Stomach (tissue), 4 donors: ENCODE measurements around the gene CCL22.

ENCODE experiments used
- CTCF ChIP-seq, 7 experiments: fragments of 450-650 bp in 4 of 7; fragments of 200-600 bp in 3 of 7; sonication (generic) in 3 of 7; IDR thresholded peaks; one replicate each; pipeline ENCODE4 v1.5.1; 2016 to 2019; ENCODE audit warnings: antibody characterized with exemption in 7 of 7, control low read depth in 2 of 7, mild to moderate bottlenecking in 1 of 7
- POLR2AphosphoS5 ChIP-seq, 3 donors: sonication (generic); formaldehyde crosslinking; IDR thresholded peaks; one replicate each; pipeline ENCODE4 v1.6.1; 2016; ENCODE audit warnings: antibody characterized with exemption in 3 of 3

GRCh38 chr16:57366544-57367040, 8.0 kb downstream of the CCL22 start:
- TF ChIP-seq POLR2AphosphoS5 (IDR thresholded peaks at IDR 0.05) (no peak), CTCF (IDR thresholded peaks at IDR 0.05) (no peak)
